OCI-LY3 (cell line): ENCODE measurements around the gene CYBC1.

Experiments
- EZH2phosphoT487 ChIP-seq: fragments of 200-600 bp; shearing (Covaris generic); IDR thresholded peaks from 2 replicates; pipeline ENCODE4 v1.6.1; 2018; ENCODE audit warnings: antibody characterized with exemption, mixed run types, low read depth
- TF ChIP-seq, protein P1 (sequence below): fragments of 200-600, 300-600 bp; sonication (generic); IDR thresholded peaks from 2 replicates; pipeline ENCODE4 v1.5.1; 2014; ENCODE audit warnings: antibody characterized with exemption, low read length, low read depth

DNA sequence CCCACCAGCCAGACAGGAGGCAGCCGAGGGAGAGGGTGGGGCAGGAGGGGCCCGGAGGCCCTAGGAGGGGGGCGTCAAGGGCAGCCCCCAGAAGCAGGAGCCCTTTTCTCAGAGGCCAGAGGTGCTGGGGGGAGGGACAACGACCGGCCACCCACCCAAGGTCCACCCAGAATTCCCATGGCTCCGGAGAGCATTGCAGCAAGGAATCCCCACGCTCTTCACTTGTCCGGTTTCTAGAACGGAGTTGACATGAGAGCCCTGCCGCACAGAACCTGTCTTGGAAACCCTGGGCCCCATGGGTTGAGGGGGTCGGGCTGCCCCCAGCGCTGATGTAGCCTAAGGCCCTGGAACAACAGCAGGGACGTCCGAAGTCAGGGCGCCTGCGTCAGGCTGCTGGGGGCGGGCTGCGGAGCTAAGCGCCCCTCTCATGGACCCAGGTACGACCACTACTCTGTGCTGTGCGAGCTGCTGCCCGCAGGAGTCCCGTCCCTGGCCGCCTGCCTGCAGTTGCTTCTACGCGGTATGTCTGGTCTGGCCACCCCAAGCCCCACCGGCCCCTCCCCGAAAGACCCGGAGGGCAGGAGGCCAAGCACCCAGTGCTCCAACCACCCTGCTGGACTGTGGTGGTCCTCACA lies 11.2 kb downstream of the CYBC1 start:
- TF ChIP-seq, protein P1, sequence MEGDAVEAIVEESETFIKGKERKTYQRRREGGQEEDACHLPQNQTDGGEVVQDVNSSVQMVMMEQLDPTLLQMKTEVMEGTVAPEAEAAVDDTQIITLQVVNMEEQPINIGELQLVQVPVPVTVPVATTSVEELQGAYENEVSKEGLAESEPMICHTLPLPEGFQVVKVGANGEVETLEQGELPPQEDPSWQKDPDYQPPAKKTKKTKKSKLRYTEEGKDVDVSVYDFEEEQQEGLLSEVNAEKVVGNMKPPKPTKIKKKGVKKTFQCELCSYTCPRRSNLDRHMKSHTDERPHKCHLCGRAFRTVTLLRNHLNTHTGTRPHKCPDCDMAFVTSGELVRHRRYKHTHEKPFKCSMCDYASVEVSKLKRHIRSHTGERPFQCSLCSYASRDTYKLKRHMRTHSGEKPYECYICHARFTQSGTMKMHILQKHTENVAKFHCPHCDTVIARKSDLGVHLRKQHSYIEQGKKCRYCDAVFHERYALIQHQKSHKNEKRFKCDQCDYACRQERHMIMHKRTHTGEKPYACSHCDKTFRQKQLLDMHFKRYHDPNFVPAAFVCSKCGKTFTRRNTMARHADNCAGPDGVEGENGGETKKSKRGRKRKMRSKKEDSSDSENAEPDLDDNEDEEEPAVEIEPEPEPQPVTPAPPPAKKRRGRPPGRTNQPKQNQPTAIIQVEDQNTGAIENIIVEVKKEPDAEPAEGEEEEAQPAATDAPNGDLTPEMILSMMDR, result no peak
- no peak for TF ChIP-seq EZH2phosphoT487
